Measurements from ENCODE around the gene COL25A1. TPM values are rescaled to one million over a fixed set of nuclear protein-coding genes. Genes with fewer than 3 reads are reported as not detected.

Gene COL25A1
- polyA plus RNA-seq, 2 of the 4 experiments (the other 2 are of a cell fraction), result not detected

DNA sequence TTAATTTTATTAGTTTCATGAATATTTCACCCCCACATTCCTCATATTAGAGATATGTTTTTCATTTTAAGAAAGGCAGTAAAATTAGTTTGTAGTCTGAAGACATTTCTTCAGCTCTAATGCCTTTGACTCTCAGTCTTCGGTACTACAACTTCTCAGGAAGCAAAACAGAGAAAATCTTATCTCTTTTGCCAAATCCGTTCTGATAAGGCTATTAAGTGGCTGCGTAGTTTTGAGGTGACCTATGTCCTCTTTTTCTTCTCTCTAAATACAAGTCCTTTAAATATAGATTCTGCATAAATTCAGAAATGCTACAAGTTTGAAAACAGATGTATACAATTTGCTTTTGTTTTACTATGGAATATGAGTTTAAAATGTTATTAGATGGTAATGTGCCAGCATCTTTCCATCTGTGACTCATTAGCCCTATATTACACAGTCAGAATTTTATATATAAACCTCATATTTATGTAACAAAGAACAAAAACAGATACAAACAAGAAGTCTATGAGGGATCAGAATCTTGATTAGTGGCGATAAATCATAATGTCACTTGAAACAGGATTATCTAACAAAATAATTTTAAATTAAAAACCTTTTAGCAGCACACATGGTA, 358.4 kb downstream of the COL25A1 start:
- H3K27ac ChIP-seq, result no peak overlapping the region
- CTCF ChIA-PET, result no interaction called here
- no peak for TF ChIP-seq FOSB (CRISPR knock-in tag; IDR thresholded peaks at IDR 0.05)
- no peak for TF ChIP-seq KDM1A (IDR thresholded peaks at IDR 0.05; ENCODE audit: low read depth)
- TF ChIP-seq HMGXB4 (CRISPR knock-in tag; IDR thresholded peaks at IDR 0.05; ENCODE audit: borderline replicate concordance), result no peak
- no peak for TF ChIP-seq MAZ (IDR thresholded peaks at IDR 0.05; ENCODE audit: borderline replicate concordance, low read depth, low read length)
- TF ChIP-seq ESRRA (IDR thresholded peaks at IDR 0.05; ENCODE audit: borderline replicate concordance, low read length), result no peak
- no peak for TF ChIP-seq SREBF2 (IDR thresholded peaks at IDR 0.05)
- TF ChIP-seq PBX3 (IDR thresholded peaks at IDR 0.05), result no peak
- TF ChIP-seq EHF (CRISPR knock-in tag; IDR thresholded peaks at IDR 0.05), result no peak
- no peaks in the 10 kb centered on the region for H3K4me1 ChIP-seq
- no peaks in the 10 kb centered on the region for H3K9me3 ChIP-seq
- H3K4me3 ChIP-seq, result no peak overlapping the region
- 20% methylated on average over 4 of the region's 4 CpGs for WGBS (ENCODE audit: missing lambda C conversion rate)
- no peak for ATAC-seq
- H3K4me2 ChIP-seq, result no peak overlapping the region
- no peak for FAIRE-seq
- no peak for DNase-seq (ENCODE audit: low read depth in 1 of 2, low spot score in 1 of 2)
- POLR2A ChIA-PET, result no interaction called here

- ChIA-PET POLR2A (no interaction called here), CTCF (no interaction called here)
- Histone ChIP-seq H3K4me2 (no peak overlapping the region), H3K4me3 (no peak overlapping the region), H3K4me1 (no peaks in the 10 kb centered on the region), H3K9me3 (no peaks in the 10 kb centered on the region), H3K27ac (no peak overlapping the region)
- no peak for FAIRE-seq
- 13% methylated on average over 3 of the region's 3 CpGs for WGBS (ENCODE audit: missing lambda C conversion rate)
- no peak for ATAC-seq
- no peak for TF ChIP-seq HMGXB4 (CRISPR knock-in tag; IDR thresholded peaks at IDR 0.05; ENCODE audit: borderline replicate concordance)
- no peak for TF ChIP-seq CHD4 (IDR thresholded peaks at IDR 0.05; ENCODE audit: borderline replicate concordance)
- TF ChIP-seq MYC (IDR thresholded peaks at IDR 0.05; ENCODE audit: borderline replicate concordance, low read length), result no peak
- TF ChIP-seq TFCP2L1 (CRISPR knock-in tag; IDR thresholded peaks at IDR 0.05), result no peak
- no peak for TF ChIP-seq HOXB5 (CRISPR knock-in tag; IDR thresholded peaks at IDR 0.05)
- no peak for TF ChIP-seq JUNB (IDR thresholded peaks at IDR 0.05)
- no peak for TF ChIP-seq SMC3 (IDR thresholded peaks at IDR 0.05)
- no peak for TF ChIP-seq MAFK (IDR thresholded peaks at IDR 0.05; ENCODE audit: partially characterized antibody)
- no peak for DNase-seq (ENCODE audit: low read depth in 1 of 2, low spot score in 1 of 2)
These were observed 359.1 kb downstream of the COL25A1 start for GRCh38 chr4:108943371-108943770.

- no peak for TF ChIP-seq RFX5 (IDR thresholded peaks at IDR 0.05)
- no peak for TF ChIP-seq RAD21 (conservative IDR thresholded peaks at IDR 0.05 in 1 of 2, IDR thresholded peaks at IDR 0.05 in 1 of 2)
- TF ChIP-seq ZNF302 (CRISPR knock-in tag; IDR thresholded peaks at IDR 0.05), result no peak
- H3K4me2 ChIP-seq, result no peak overlapping the region
- no peak for DNase-seq (ENCODE audit: low read depth in 1 of 2, low spot score in 1 of 2)
- H3K27ac ChIP-seq, result no peak overlapping the region
- H3K4me3 ChIP-seq, result no peak overlapping the region
- no peak for ATAC-seq
- FAIRE-seq, result no peak
- no peaks in the 10 kb centered on the region for H3K9me3 ChIP-seq
- ChIA-PET POLR2A (no interaction called here), CTCF (no interaction called here)
- WGBS (ENCODE audit: missing lambda C conversion rate), result 11% methylated on average over 7 of the region's 7 CpGs
- no peaks in the 10 kb centered on the region for H3K4me1 ChIP-seq
These were observed 360.5 kb downstream of the COL25A1 start for GRCh38 chr4:108941904-108942430.
